Measurements from ENCODE around the gene TMEM120A.
A peak's percentile ranks its signal among the peaks of the same experiment; 100 is the strongest.
"Not testable (repeated sequence)": the region's sequence is repeated elsewhere in the genome, so short reads cannot be mapped to it uniquely, and the experiment has no call there.

TMEM120A gene

GRCh38 chr7:76005004-76005403, 10.6 kb upstream of the TMEM120A start:
- not testable (repeated sequence) for H3K9me3 Mint-ChIP-seq; H3K27ac Mint-ChIP-seq; H3K4me3 Mint-ChIP-seq; H3K27me3 Mint-ChIP-seq (ENCODE audit: low read depth)
- H3K36me3 Mint-ChIP-seq (ENCODE audit: low read depth), result peaks cover 24% of the 10 kb centered on the region
- peaks cover 23% of the 10 kb centered on the region for H3K4me1 Mint-ChIP-seq (ENCODE audit: low read depth)

GRCh38 chr7:76003351-76003750, 9.0 kb upstream of the TMEM120A start:
- Mint-ChIP-seq H3K27me3 (ENCODE audit: low read depth) (no peaks in the 10 kb centered on the region), H3K36me3 (ENCODE audit: low read depth) (peaks cover 30% of the 10 kb centered on the region), H3K27ac (no peak overlapping the region), H3K9me3 (no peaks in the 10 kb centered on the region), H3K4me1 (ENCODE audit: low read depth) (peaks cover 8% of the 10 kb centered on the region), H3K4me3 (no peak overlapping the region)

GRCh38 chr7:76002822-76003221, 8.4 kb upstream of the TMEM120A start:
- Mint-ChIP-seq H3K36me3 (ENCODE audit: low read depth) (peaks cover 31% of the 10 kb centered on the region), H3K4me3 (no peak overlapping the region), H3K27ac (peak overlapping the region; percentile 63), H3K9me3 (no peaks in the 10 kb centered on the region), H3K4me1 (ENCODE audit: low read depth) (peaks cover 5% of the 10 kb centered on the region), H3K27me3 (ENCODE audit: low read depth) (no peaks in the 10 kb centered on the region)

GRCh38 chr7:76002139-76002538, 7.7 kb upstream of the TMEM120A start:
- Mint-ChIP-seq H3K27me3 (ENCODE audit: low read depth) (no peaks in the 10 kb centered on the region), H3K36me3 (ENCODE audit: low read depth) (peaks cover 37% of the 10 kb centered on the region), H3K4me3 (no peak overlapping the region), H3K4me1 (ENCODE audit: low read depth) (peaks cover 9% of the 10 kb centered on the region), H3K9me3 (no peaks in the 10 kb centered on the region), H3K27ac (no peak overlapping the region)

- Mint-ChIP-seq H3K27ac (no peak overlapping the region), H3K36me3 (ENCODE audit: low read depth) (peaks cover 49% of the 10 kb centered on the region), H3K27me3 (ENCODE audit: low read depth) (no peaks in the 10 kb centered on the region)
Observed at GRCh38 chr7:76000566-76000965, 6.2 kb upstream of the TMEM120A start.

GRCh38 chr7:75998038-75998437, 3.6 kb upstream of the TMEM120A start:
- no peak overlapping the region for H3K27ac Mint-ChIP-seq
- peaks cover 38% of the 10 kb centered on the region for H3K36me3 Mint-ChIP-seq (ENCODE audit: low read depth)
- H3K4me3 Mint-ChIP-seq, result no peak overlapping the region
- H3K27me3 Mint-ChIP-seq (ENCODE audit: low read depth), result no peaks in the 10 kb centered on the region
- peaks cover 19% of the 10 kb centered on the region for H3K4me1 Mint-ChIP-seq (ENCODE audit: low read depth)
- H3K9me3 Mint-ChIP-seq, result no peaks in the 10 kb centered on the region

More at GRCh38 chr7:76000566-76000965, 6.2 kb upstream of the TMEM120A start:
- peaks cover 15% of the 10 kb centered on the region for H3K4me1 Mint-ChIP-seq (ENCODE audit: low read depth)
- H3K4me3 Mint-ChIP-seq, result no peak overlapping the region
- H3K9me3 Mint-ChIP-seq, result no peaks in the 10 kb centered on the region

- Mint-ChIP-seq H3K36me3 (ENCODE audit: low read depth) (peaks cover 32% of the 10 kb centered on the region), H3K4me3 (no peak overlapping the region), H3K27me3 (ENCODE audit: low read depth) (no peaks in the 10 kb centered on the region), H3K9me3 (no peaks in the 10 kb centered on the region), H3K4me1 (ENCODE audit: low read depth) (peaks cover 20% of the 10 kb centered on the region), H3K27ac (no peak overlapping the region)
Observed at GRCh38 chr7:75996476-75996875, 2.1 kb upstream of the TMEM120A start.

GRCh38 chr7:75995996-75996395, 1.6 kb upstream of the TMEM120A start:
- Mint-ChIP-seq H3K9me3 (no peaks in the 10 kb centered on the region), H3K4me3 (peak overlapping the region; percentile 18), H3K27me3 (ENCODE audit: low read depth) (no peaks in the 10 kb centered on the region), H3K27ac (no peak overlapping the region), H3K36me3 (ENCODE audit: low read depth) (peaks cover 31% of the 10 kb centered on the region), H3K4me1 (ENCODE audit: low read depth) (peaks cover 21% of the 10 kb centered on the region)

GRCh38 chr7:75995052-75995471, 667 bp upstream of the TMEM120A start:
- Mint-ChIP-seq H3K4me1 (ENCODE audit: low read depth) (peaks cover 23% of the 10 kb centered on the region), H3K4me3 (peak overlapping the region; percentile 76), H3K27me3 (ENCODE audit: low read depth) (no peaks in the 10 kb centered on the region), H3K27ac (no peak overlapping the region), H3K36me3 (ENCODE audit: low read depth) (peaks cover 31% of the 10 kb centered on the region), H3K9me3 (no peaks in the 10 kb centered on the region)

GRCh38 chr7:75993689-75994387, 557 bp downstream of the TMEM120A start:
- H3K36me3 Mint-ChIP-seq (ENCODE audit: low read depth), result peaks cover 31% of the 10 kb centered on the region
- no peaks in the 10 kb centered on the region for H3K27me3 Mint-ChIP-seq (ENCODE audit: low read depth)
- H3K4me3 Mint-ChIP-seq, result peak overlapping the region; percentile 76
- no peaks in the 10 kb centered on the region for H3K9me3 Mint-ChIP-seq
- peak overlapping the region; percentile 41 for H3K27ac Mint-ChIP-seq
- peaks cover 29% of the 10 kb centered on the region for H3K4me1 Mint-ChIP-seq (ENCODE audit: low read depth)

GRCh38 chr7:75992083-75992755, 2.2 kb downstream of the TMEM120A start:
- Mint-ChIP-seq H3K27me3 (ENCODE audit: low read depth) (no peaks in the 10 kb centered on the region), H3K27ac (no peak overlapping the region), H3K4me3 (no peak overlapping the region), H3K36me3 (ENCODE audit: low read depth) (peaks cover 20% of the 10 kb centered on the region), H3K4me1 (ENCODE audit: low read depth) (peaks cover 24% of the 10 kb centered on the region), H3K9me3 (no peaks in the 10 kb centered on the region)

- H3K4me3 Mint-ChIP-seq, result no peak overlapping the region
- no peaks in the 10 kb centered on the region for H3K27me3 Mint-ChIP-seq (ENCODE audit: low read depth)
- H3K27ac Mint-ChIP-seq, result no peak overlapping the region
- H3K36me3 Mint-ChIP-seq (ENCODE audit: low read depth), result peaks cover 16% of the 10 kb centered on the region
- H3K9me3 Mint-ChIP-seq, result no peaks in the 10 kb centered on the region
- peaks cover 18% of the 10 kb centered on the region for H3K4me1 Mint-ChIP-seq (ENCODE audit: low read depth)
Observed at GRCh38 chr7:75991531-75992082, 2.8 kb downstream of the TMEM120A start.

- Mint-ChIP-seq H3K36me3 (ENCODE audit: low read depth) (peaks cover 5% of the 10 kb centered on the region), H3K27me3 (ENCODE audit: low read depth) (no peaks in the 10 kb centered on the region)
Observed at GRCh38 chr7:75989500-75990388, 4.7 kb downstream of the TMEM120A start.

More at GRCh38 chr7:75989500-75990388, 4.7 kb downstream of the TMEM120A start:
- H3K9me3 Mint-ChIP-seq, result no peaks in the 10 kb centered on the region
- peak overlapping the region; percentile 35 for H3K27ac Mint-ChIP-seq
- H3K4me1 Mint-ChIP-seq (ENCODE audit: low read depth), result peaks cover 16% of the 10 kb centered on the region
- no peak overlapping the region for H3K4me3 Mint-ChIP-seq

All from T-helper 1 cell treated with Interleukin-12 subunit alpha and Interleukin-12 subunit beta and Interleukin-4 antibody, amounts not matched to agents 30 μg/mL and 1 μg/mL, for 36 hours (primary cell).